AG10803 (cell line): ENCODE measurements around the gene FAXDC2.

Source experiments
- DNase-seq: peaks from one replicate; pipeline ENCODE4 v3.0.0; 2010; ENCODE audit warnings: low read depth
- H3K4me3 ChIP-seq: 2 replicates; pipeline ENCODE4 v1.5.1; 2011; ENCODE audit warnings: mild to moderate bottlenecking, low read length, control low read depth
- TF ChIP-seq, protein P1 (sequence below): conservative IDR thresholded peaks from 2 replicates; pipeline ENCODE4 v1.5.1; 2011; ENCODE audit warnings: mild to moderate bottlenecking, low read length, control low read depth, inconsistent platforms

FAXDC2 gene

DNA sequence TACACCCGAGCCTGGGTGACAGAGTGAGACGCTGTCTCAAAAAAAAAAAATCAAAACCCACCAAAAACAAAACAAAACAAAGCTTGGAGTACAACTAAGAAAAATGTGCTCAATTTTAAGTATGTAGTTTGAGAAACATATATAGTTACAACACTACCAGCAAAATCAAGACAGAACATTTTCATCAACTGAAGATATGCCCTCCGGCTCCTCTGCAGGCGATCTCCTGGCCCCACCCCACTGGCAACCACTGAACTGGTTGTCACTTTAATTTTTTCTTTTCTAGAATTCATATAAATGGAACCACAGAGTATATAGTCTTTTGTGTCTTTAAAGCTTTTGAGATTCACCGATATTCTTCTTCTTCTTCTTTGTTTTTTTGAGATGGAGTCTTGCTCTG lies 43.0 kb upstream of the FAXDC2 start:
- DNase-seq, result no peak
- no peak overlapping the region for H3K4me3 ChIP-seq
- TF ChIP-seq, protein P1, sequence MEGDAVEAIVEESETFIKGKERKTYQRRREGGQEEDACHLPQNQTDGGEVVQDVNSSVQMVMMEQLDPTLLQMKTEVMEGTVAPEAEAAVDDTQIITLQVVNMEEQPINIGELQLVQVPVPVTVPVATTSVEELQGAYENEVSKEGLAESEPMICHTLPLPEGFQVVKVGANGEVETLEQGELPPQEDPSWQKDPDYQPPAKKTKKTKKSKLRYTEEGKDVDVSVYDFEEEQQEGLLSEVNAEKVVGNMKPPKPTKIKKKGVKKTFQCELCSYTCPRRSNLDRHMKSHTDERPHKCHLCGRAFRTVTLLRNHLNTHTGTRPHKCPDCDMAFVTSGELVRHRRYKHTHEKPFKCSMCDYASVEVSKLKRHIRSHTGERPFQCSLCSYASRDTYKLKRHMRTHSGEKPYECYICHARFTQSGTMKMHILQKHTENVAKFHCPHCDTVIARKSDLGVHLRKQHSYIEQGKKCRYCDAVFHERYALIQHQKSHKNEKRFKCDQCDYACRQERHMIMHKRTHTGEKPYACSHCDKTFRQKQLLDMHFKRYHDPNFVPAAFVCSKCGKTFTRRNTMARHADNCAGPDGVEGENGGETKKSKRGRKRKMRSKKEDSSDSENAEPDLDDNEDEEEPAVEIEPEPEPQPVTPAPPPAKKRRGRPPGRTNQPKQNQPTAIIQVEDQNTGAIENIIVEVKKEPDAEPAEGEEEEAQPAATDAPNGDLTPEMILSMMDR, result no peak

DNA sequence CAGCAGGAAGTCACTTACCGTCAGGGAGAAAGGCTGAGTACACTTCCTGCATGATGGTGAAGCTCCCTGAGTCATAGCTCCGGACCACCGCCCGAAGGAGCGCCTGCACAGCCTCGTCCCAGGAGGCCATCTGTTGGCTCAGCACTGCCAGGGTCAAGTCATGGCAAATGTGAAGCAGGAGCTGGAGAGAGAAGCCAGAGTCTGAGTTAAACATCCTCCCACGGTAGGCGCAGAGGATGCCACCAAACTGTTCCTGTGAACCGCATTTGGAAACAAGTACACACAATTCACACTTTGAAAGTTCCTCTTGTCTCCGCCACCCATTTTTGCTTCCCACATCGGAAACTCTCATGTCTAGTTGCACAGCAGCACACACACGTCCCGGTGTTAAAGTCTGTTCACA lies 42.0 kb upstream of the FAXDC2 start:
- no peak for DNase-seq
- TF ChIP-seq, protein P1, result no peak
- no peak overlapping the region for H3K4me3 ChIP-seq

DNA sequence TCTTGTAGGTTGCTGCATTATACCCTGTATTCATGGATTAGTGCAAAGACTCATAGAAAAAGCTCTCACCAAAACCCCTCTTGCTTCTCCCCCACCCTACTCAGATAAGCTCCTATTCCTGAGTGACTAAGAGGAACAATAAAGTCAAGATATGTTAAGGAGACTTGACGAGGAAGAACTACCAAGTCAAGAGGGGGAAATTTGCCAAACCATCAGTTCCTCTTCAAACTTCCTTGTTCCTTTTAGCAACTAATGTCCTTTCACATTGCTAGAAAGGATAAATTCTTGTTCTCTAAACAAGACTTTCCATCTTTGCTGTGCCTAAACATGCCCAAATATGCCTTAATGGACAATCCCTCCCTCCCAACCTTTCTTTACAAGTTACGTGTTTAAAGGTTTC lies 35.0 kb upstream of the FAXDC2 start:
- TF ChIP-seq, protein P1, result no peak
- no peak overlapping the region for H3K4me3 ChIP-seq
- no peak for DNase-seq

DNA sequence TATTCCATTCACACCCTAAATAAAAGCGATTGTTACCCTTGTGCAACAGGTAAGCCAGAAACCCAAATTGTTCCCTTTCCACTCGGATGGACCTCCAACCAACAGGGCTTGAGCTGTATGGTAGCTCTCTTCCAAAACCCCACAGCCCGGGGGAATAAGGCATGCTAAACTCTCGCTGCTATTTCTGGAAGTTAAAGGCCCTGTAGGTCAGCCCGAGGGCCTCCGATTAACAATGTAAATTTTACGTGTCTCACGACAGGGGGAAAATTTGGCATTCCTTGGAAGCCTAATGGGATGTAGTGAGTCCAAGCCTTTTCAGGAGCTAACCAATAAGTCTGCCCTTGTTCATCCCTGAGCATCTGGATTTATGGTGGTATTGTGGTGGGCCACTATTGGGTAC lies 34.0 kb upstream of the FAXDC2 start:
- DNase-seq, result no peak
- TF ChIP-seq, protein P1, result no peak
- H3K4me3 ChIP-seq, result no peak overlapping the region

DNA sequence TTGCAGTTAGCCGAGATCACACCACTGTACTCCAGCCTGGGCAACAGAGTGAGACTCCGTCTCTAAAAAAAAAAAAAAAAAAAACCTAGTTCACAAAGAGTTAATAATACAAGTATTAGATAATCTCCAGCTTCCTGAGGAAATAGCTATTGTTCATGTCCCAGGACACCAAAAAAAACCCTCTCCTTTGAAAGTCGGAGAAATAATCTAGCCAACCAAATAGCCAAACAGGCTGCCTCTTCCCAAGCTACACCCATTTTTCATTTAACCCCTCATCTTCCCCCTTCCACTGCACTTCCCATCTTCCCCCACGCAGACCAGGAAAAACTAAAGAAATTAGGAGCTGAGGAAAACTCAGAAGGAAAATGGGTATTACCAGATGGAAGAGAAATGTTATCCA lies 31.6 kb upstream of the FAXDC2 start:
- no peak overlapping the region for H3K4me3 ChIP-seq
- TF ChIP-seq, protein P1, result no peak
- DNase-seq, result no peak

DNA sequence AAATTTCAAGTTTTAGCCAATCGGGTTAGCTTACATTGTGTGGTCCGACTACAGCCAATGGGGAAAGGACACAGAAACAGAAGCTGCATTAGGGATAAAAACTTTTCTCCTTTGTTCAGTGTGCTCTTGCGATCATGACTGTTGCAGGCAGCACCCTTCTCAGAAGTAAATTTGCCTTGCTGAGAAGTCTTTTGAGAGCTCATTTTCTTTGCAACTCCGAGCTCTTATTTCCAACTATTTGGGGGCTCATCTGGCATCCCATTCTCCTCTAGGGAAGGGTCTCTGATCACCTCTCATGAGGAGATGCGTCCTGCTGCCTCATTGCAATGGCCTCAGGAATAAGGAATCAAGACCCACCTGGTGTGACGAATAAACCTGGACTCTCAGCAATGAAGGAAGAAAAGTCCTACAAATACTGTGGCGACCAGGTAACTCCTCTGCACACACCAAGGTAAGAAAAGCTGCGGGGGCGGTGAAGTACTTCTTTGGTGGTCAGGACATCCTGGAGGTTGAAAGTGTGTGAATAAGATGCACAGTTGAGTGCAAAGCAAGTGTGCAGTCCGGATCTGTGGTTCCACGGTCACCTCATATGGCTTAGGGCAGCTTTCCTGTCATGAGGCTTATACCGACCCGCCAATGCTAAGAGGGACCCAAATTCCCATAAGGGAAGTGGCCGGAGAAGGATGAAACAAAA lies 28.4 kb upstream of the FAXDC2 start:
- no peak for DNase-seq
- TF ChIP-seq, protein P1, result no peak
- no peak overlapping the region for H3K4me3 ChIP-seq

DNA sequence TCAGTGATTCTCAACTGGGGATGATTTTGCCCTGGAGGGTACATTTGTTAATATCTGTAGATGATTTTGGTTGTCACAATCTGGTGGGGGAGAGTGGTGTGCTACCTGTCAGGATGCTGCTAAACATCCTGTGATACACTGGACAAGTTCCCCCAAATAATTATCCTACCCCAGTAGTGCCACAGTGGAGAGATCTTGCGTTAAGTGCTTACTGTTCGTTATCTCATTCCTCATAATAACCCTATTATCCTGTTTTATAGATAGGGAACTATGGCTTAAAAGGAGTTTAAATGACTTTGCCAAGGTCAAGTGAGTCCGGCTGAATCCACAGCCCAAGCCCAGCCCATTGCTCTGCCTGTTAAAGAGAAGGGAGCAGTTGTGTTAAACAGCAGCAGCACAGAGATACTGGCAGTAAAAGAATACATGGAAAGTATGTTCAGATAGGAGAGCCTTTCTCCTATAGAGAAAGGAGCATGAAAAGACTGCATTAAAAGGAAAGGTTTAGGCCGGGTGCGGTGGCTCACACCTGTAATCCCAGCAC lies 23.5 kb upstream of the FAXDC2 start:
- no peak for DNase-seq
- no peak overlapping the region for H3K4me3 ChIP-seq
- TF ChIP-seq, protein P1, result no peak
